ENCODE data around the gene SNRPE.

DNA sequence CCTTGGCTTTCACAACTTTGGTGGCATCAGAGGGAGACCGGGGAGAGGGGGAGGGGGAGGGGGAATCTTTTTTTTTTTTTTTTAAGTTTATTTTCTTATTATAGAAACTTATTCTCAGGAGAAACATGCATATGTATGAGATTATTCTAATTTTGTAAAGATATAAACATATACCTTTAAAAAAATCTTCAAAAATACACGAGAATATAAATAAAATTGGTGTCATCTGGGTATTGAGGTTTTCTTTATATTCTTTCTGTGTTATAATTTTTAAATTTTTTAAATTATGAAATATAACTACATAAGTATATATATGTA, 18.9 kb upstream of the SNRPE start:
- TF ChIP-seq, protein P1, sequence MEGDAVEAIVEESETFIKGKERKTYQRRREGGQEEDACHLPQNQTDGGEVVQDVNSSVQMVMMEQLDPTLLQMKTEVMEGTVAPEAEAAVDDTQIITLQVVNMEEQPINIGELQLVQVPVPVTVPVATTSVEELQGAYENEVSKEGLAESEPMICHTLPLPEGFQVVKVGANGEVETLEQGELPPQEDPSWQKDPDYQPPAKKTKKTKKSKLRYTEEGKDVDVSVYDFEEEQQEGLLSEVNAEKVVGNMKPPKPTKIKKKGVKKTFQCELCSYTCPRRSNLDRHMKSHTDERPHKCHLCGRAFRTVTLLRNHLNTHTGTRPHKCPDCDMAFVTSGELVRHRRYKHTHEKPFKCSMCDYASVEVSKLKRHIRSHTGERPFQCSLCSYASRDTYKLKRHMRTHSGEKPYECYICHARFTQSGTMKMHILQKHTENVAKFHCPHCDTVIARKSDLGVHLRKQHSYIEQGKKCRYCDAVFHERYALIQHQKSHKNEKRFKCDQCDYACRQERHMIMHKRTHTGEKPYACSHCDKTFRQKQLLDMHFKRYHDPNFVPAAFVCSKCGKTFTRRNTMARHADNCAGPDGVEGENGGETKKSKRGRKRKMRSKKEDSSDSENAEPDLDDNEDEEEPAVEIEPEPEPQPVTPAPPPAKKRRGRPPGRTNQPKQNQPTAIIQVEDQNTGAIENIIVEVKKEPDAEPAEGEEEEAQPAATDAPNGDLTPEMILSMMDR (conservative IDR thresholded peaks at IDR 0.05; ENCODE audit: low read length): no peak
- no peak for TF ChIP-seq EZH2phosphoT487 (IDR thresholded peaks at IDR 0.05; ENCODE audit: borderline replicate concordance, low read depth, low read length)
